Heart left ventricle (tissue), 13 donors: Measurements from ENCODE around the gene UGT1A10.
"Not testable (repeated sequence)": the region's sequence is repeated elsewhere in the genome, so short reads cannot be mapped to it uniquely, and the experiment has no call there.

ENCODE experiments used
- POLR2A ChIP-seq, 2 donors: fragments of 450-650 bp; IDR thresholded peaks; one replicate each; pipeline ENCODE4 v1.6.1; 2017; ENCODE audit warnings: antibody characterized with exemption in 2 of 2, mild to moderate bottlenecking in 2 of 2, moderate library complexity in 2 of 2
- TF ChIP-seq, protein P1 (sequence below), 12 donors: fragments of 200-600 bp; sonication (generic) in 4 of 12; IDR thresholded peaks; one replicate each; pipeline versions ENCODE4 v1.5.0 to v1.8.0; 2018 to 2022; ENCODE audit warnings: antibody characterized with exemption in 12 of 12, mild to moderate bottlenecking in 5 of 12
- donor health status: ischemic (EF 13 %, LVEDD 7.1; RV severe dilation, severe dysfunction).
- donor health status: DM: no; HTN: yes; CAD: no.
- donor health status: DM: no; HTN: no; CAD: no.
- donor health status: ischemic (EF 25% LVEDD 6.9; RV normal size, moderate dysfunction).
- donor health status: ischemic (EF 25% LVEDD 5.7; RV mildly dilated, moderate dysfunction).
- donor health status: ischemic (EF 35%, LVEDD 5.7; RV mildly dilated, moderate dysfunction).
- donor health status: nonischemic (EF 11% LVEDD 7.7; RV severe dilation, severe dysfunction).
- donor health status: DM: yes; HTN: yes; CAD: no.
- donor health status: PGD.
- donor health status: ischemic (EF 29% LVEDD 5.4; RV normal size, mild dysfunction).
- donor health status: nonischemic (EF 23%, LVEDD 6.1; RV moderate dilation, normal function).

DNA sequence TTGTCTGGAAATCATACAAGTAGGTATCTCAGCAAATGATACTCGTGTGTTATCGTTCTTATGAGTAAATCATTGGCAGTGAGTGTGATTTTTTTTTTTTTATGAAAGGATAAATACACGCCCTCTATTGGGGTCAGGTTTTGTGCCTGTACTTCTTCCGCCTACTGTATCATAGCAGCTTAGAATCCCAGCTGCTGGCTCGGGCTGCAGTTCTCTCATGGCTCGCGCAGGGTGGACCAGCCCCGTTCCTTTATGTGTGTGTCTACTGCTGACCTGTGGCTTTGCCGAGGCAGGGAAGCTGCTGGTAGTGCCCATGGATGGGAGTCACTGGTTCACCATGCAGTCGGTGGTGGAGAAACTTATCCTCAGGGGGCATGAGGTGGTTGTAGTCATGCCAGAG lies at the start of gene UGT1A10:
- TF ChIP-seq, protein P1, sequence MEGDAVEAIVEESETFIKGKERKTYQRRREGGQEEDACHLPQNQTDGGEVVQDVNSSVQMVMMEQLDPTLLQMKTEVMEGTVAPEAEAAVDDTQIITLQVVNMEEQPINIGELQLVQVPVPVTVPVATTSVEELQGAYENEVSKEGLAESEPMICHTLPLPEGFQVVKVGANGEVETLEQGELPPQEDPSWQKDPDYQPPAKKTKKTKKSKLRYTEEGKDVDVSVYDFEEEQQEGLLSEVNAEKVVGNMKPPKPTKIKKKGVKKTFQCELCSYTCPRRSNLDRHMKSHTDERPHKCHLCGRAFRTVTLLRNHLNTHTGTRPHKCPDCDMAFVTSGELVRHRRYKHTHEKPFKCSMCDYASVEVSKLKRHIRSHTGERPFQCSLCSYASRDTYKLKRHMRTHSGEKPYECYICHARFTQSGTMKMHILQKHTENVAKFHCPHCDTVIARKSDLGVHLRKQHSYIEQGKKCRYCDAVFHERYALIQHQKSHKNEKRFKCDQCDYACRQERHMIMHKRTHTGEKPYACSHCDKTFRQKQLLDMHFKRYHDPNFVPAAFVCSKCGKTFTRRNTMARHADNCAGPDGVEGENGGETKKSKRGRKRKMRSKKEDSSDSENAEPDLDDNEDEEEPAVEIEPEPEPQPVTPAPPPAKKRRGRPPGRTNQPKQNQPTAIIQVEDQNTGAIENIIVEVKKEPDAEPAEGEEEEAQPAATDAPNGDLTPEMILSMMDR (IDR thresholded peaks at IDR 0.05) = not testable (repeated sequence)
- TF ChIP-seq POLR2A (IDR thresholded peaks at IDR 0.05) = not testable (repeated sequence)
